A549 (cell line): ENCODE measurements around the gene DLG1.

Experiments used
- ATOH8 ChIP-seq: fragments of 250-450 bp; sonication (Bioruptor Pico); IDR thresholded peaks from 2 replicates; pipeline ENCODE4 v1.5.0; 2020; ENCODE audit warnings: low read depth, mild to moderate bottlenecking, moderate library complexity
- CBX2 ChIP-seq: fragments of 200-600 bp; sonication (generic); IDR thresholded peaks from 2 replicates; pipeline ENCODE4 v1.6.1; 2016; ENCODE audit warnings: low read depth, mild to moderate bottlenecking, borderline replicate concordance
- CTCF ChIP-seq: fragments of >200 bp; sonication (Bioruptor Twin); formaldehyde crosslinking; IDR thresholded peaks from 3 replicates; pipeline ENCODE4 v1.5.1; 2016
- ESRRA ChIP-seq: fragments of 150-350 bp; IDR thresholded peaks from 2 replicates; pipeline ENCODE4 v1.6.1; 2014; ENCODE audit warnings: mild to moderate bottlenecking, low read length, borderline replicate concordance
- GATA3 ChIP-seq: IDR thresholded peaks from 2 replicates; pipeline ENCODE4 v1.6.1; 2012; ENCODE audit warnings: borderline replicate concordance
- PHF8 ChIP-seq: fragments of 200-600 bp; sonication (generic); IDR thresholded peaks from 2 replicates; pipeline ENCODE4 v1.6.1; 2016; ENCODE audit warnings: low read depth, mild to moderate bottlenecking, antibody characterized with exemption, moderate library complexity, borderline replicate concordance
- RAD21 ChIP-seq, 2 experiments: fragments of >200 bp in 1 of 2; sonication (Bioruptor Twin) in 1 of 2; formaldehyde crosslinking in 1 of 2; IDR thresholded peaks in 1 of 2; conservative IDR thresholded peaks in 1 of 2; 2 replicates in 1 of 2; 3 replicates in 1 of 2; pipeline ENCODE4 v1.6.1; 2012 to 2018; ENCODE audit warnings: inconsistent platforms in 1 of 2
- TF ChIP-seq, protein P1 (sequence below): fragments of 450-650 bp; IDR thresholded peaks from 2 replicates; pipeline ENCODE4 v1.6.1; 2014; ENCODE audit warnings: antibody characterized with exemption
- TF ChIP-seq, protein P2 (sequence below): IDR thresholded peaks from 2 replicates; pipeline ENCODE4 v1.6.1; 2012

- no peak for TF ChIP-seq ESRRA
- TF ChIP-seq GATA3, result no peak
- TF ChIP-seq, protein P1, sequence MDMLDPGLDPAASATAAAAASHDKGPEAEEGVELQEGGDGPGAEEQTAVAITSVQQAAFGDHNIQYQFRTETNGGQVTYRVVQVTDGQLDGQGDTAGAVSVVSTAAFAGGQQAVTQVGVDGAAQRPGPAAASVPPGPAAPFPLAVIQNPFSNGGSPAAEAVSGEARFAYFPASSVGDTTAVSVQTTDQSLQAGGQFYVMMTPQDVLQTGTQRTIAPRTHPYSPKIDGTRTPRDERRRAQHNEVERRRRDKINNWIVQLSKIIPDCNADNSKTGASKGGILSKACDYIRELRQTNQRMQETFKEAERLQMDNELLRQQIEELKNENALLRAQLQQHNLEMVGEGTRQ, result no peak
- TF ChIP-seq RAD21 (conservative IDR thresholded peaks at IDR 0.05 in 1 of 2, IDR thresholded peaks at IDR 0.05 in 1 of 2), result no peak
- no peak for TF ChIP-seq ATOH8 (CRISPR knock-in tag)
- no peak for TF ChIP-seq CTCF
- TF ChIP-seq, protein P2, sequence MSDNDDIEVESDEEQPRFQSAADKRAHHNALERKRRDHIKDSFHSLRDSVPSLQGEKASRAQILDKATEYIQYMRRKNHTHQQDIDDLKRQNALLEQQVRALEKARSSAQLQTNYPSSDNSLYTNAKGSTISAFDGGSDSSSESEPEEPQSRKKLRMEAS, result no peak
- TF ChIP-seq PHF8, result no peak
- TF ChIP-seq CBX2, result no peak
Observed at GRCh38 chr3:197139586-197139985, 158.8 kb downstream of the DLG1 start.
